GM23338 (cell line): Measurements from ENCODE around the gene CD19.

Experiments used
- CREB1 ChIP-seq: fragments of 250-450 bp; sonication (Bioruptor Pico); IDR thresholded peaks from 2 replicates; pipeline ENCODE4 v1.5.0; 2020; ENCODE audit warnings: low read depth, mild to moderate bottlenecking, moderate library complexity
- CTCF ChIP-seq, 2 experiments: fragments of 200-600 bp in 1 of 2; sonication (generic) in 1 of 2; conservative IDR thresholded peaks; 2 replicates each; pipeline versions ENCODE4 v1.5.1 to v1.6.1; 2016 to 2017; ENCODE audit warnings: antibody characterized with exemption in 2 of 2, low read depth in 2 of 2, mild to moderate bottlenecking in 2 of 2, moderate library complexity in 1 of 2

GRCh38 chr16:28984619-28985135 lies 52.9 kb downstream of the CD19 start, which contains the start of gene LAT:
- TF ChIP-seq CTCF (conservative IDR thresholded peaks at IDR 0.05; ENCODE audit: low read depth in 2 of 2), result no peak
- TF ChIP-seq CREB1 (CRISPR knock-in tag), result no peak
